Occipital lobe (tissue), 2 donors: ENCODE measurements around the gene ING2. TPM values are rescaled to one million over a fixed set of nuclear protein-coding genes. Genes with fewer than 3 reads are reported as not detected.
"Not testable (repeated sequence)": the region's sequence is repeated elsewhere in the genome, so short reads cannot be mapped to it uniquely, and the experiment has no call there.

ENCODE experiments used
- DNase-seq: peaks from one replicate; lab custom pipeline; 2025; lab: John Stamatoyannopoulos, UW
- total RNA-seq: library from RNA; depleted of rRNA; stranded (reverse); fragments of >200 nt; gene quantifications from one replicate; pipeline ENCODE4 v1.2.3, GENCODE V29; 2014

The ING2 gene
- total RNA-seq, 1 donor from 2014 or later, result 26.4 TPM

DNA sequence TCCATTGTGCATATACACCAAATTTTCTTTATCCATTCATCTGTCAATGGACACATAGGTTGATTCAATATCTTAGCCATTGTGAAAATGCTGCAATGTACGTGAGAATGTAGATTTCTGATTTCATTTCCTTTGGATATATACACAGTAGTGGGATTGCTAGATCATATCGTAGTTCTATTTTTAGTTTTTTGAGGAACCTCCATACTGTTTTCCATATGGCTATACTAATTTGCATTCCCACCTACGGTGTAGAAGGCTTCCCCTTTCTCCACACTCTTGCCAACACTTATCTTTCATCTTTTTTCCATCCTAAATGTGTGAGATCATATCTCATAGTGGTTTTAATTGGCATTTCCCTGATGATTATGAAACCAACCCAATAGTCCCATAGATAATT is 43.4 kb downstream of the ING2 start:
- no peak for DNase-seq

DNA sequence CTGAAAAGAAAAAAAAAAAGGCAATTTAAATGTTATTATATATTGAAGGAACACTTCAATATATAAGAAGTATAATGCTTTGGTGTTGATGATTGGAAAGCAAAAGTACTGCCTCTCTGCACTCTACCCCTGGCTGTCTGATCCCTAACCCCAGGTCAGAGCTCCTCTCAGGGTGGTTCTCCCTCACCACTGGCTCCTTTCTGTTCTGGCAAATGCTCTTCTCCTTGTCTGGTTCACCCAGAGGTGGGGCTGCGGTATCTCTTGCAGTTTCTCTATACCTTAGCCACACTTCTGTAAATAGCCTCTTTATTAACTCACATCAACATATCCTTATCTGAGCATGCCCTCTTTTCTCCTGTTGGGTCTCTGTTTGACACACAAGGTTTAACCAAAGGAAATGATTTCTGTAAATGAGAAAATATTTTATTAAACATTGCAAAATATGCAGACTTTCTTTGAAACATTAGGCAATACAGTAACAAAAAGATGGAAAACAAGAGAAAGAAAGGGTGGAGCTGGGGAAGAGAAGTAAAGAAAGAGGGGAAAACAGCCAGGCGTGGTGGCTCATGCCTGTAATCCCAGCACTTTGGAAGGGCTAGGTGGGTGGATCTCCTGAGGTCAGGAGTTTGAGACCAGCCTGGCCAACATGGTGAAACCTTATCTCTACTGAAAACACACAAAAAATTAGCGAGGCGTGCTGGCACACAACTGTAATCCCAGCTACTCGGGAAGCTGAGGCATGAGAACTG is 45.7 kb downstream of the ING2 start:
- DNase-seq, result no peak

- no peak for DNase-seq
These were observed 47.7 kb downstream of the ING2 start for GRCh38 chr4:183552274-183553146.

DNA sequence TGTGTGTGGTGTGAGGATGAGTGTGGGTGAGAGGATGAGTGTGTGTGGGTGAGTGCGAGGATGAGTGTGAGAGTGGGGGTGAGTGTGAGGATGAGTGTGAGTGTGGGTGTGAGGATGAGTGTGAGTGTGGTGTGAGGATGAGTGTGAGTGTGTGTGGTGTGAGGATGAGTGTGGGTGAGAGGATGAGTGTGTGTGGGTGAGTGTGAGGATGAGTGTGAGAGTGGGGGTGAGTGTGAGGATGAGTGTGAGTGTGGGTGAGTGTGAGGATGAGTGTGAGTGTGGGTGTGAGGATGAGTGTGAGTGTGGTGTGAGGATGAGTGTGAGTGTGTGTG is 48.3 kb downstream of the ING2 start:
- DNase-seq, result not testable (repeated sequence)

- DNase-seq, result no peak
These were observed 48.9 kb downstream of the ING2 start for GRCh38 chr4:183553601-183554345.

DNA sequence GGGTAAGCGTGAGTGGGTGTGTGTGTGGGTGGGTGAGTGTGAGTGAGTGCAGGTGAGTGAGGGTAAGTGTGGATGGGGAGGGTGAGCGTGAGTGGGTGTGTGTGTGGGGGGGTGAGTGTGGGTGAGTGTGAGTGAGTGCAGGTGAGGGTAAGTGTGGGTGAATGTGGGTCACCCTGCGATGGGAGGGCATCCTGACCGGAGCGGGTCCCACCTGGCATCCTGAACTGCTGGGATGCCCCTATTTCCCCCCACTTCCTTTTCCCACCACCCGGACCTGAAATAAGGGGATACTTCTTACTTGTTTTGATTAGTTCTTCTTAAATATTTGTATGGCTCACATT is 49.5 kb downstream of the ING2 start:
- DNase-seq, result no peak

GRCh38 chr4:183554878-183555585 is 50.2 kb downstream of the ING2 start:
- no peak for DNase-seq

- no peak for DNase-seq
These were observed 52.1 kb downstream of the ING2 start for GRCh38 chr4:183556947-183557346.

DNA sequence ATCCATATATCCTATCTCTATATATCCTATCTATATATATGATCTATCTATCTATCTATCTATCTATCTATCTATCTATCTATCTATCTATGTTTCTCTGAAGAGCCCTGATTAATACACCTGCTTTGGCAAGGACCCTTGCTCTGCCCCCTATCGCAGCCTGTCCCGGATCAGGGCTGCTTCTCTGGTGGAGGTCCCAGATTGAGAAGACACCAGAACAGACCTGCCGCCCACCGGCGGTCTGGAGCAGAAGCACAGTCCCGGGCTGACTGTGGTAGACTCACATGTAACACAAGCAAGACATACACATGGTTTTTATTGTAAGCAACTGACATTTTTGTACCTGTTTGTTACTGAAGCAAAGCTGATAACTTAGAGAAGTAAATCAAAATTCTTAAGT is 52.8 kb downstream of the ING2 start:
- no peak for DNase-seq

DNA sequence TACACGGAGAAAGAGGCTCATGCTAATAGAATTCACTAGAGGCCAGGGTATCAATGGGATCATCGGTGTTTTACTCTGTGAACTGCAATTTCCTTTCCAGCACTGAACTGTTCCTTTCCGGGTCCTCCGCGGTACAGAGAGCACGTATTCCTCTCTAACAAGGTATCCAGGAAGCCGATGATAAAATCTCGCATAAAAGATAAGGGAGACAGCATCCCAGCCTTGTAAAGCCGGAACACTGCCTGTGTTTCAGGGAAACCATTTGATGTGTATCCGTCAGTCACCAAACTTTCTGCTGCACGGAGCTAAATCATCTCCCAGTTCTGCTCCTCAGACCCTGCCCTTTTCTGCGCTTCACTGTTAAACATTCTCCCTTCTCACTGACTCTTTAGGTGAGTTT is 54.0 kb downstream of the ING2 start:
- no peak for DNase-seq

DNA sequence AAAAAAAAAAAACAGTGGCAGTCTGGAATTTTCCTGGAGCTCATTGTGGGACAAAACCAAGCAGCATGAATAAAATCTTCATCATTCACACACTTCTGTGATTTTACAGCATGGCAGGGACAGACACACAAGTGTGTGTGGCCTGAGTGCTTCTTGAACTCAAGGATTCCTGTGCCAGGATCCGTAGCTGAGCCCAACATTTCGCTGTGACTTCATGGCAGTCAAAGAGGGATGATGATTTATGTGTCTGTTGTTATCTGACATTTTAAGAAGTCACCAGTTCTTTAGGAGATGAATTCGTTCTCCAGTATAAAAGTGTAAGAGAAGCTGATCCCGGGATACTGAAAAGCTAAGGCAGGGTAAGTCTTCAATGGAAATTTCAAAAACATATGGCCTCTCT is 57.0 kb downstream of the ING2 start:
- DNase-seq, result no peak

Other genes starting within 250 kb of the ING2 start
- gene CLDN22, start 184.8 kb upstream of the ING2 start, total RNA-seq, result not detected
- not detected for gene CLDN24, start 182.6 kb upstream of the ING2 start, total RNA-seq
- gene CDKN2AIP, start 60.4 kb upstream of the ING2 start, total RNA-seq, result 28.5 TPM
- gene RWDD4, start 154.1 kb downstream of the ING2 start, total RNA-seq, result 18.7 TPM
- gene TRAPPC11, start 154.2 kb downstream of the ING2 start, total RNA-seq, result 89.2 TPM